GM19438 (cell line): ENCODE results near the gene AKAP6.

Experiments
- ATAC-seq: cut with Tn5 transposase; IDR thresholded peaks from one replicate; pipeline ENCODE4 v1.9.1; 2021; ENCODE audit warnings: low read depth; ENCODE audit not compliant: unreplicated experiment

AKAP6 gene

GRCh38 chr14:32472076-32472475, 143.0 kb downstream of the AKAP6 start:
- no peak for ATAC-seq

- ATAC-seq: no peak
Measured at GRCh38 chr14:32472512-32473463, 143.7 kb downstream of the AKAP6 start.

GRCh38 chr14:32473464-32473855, 144.4 kb downstream of the AKAP6 start:
- no peak for ATAC-seq

- ATAC-seq: no peak
Measured at GRCh38 chr14:32474478-32475195, 145.5 kb downstream of the AKAP6 start.

GRCh38 chr14:32476532-32476931, 147.4 kb downstream of the AKAP6 start:
- no peak for ATAC-seq

- no peak for ATAC-seq
Measured at GRCh38 chr14:32477396-32477795, 148.3 kb downstream of the AKAP6 start.

GRCh38 chr14:32478050-32478449, 149.0 kb downstream of the AKAP6 start:
- ATAC-seq: no peak

- ATAC-seq: no peak
Measured at GRCh38 chr14:32480337-32480736, 151.2 kb downstream of the AKAP6 start.

- no peak for ATAC-seq
Measured at GRCh38 chr14:32481707-32482106, 152.6 kb downstream of the AKAP6 start.

GRCh38 chr14:32491416-32492016, 162.4 kb downstream of the AKAP6 start:
- no peak for ATAC-seq

- ATAC-seq: no peak
Measured at GRCh38 chr14:32492457-32492856, 163.4 kb downstream of the AKAP6 start.

GRCh38 chr14:32494609-32495434, 165.7 kb downstream of the AKAP6 start:
- no peak for ATAC-seq

GRCh38 chr14:32495435-32495734, 166.3 kb downstream of the AKAP6 start:
- ATAC-seq: no peak

GRCh38 chr14:32497248-32497647, 168.2 kb downstream of the AKAP6 start:
- no peak for ATAC-seq

GRCh38 chr14:32507029-32507984, 178.2 kb downstream of the AKAP6 start:
- no peak for ATAC-seq

- no peak for ATAC-seq
Measured at GRCh38 chr14:32508281-32508680, 179.2 kb downstream of the AKAP6 start.

- no peak for ATAC-seq
Measured at GRCh38 chr14:32509632-32510187, 180.6 kb downstream of the AKAP6 start.

GRCh38 chr14:32510815-32511214, 181.7 kb downstream of the AKAP6 start:
- ATAC-seq: no peak

GRCh38 chr14:32512348-32512747, 183.2 kb downstream of the AKAP6 start:
- no peak for ATAC-seq
